Keratinocyte (primary cell): ENCODE results near the gene CLDN3.

Experiments used
- CTCF ChIP-seq, 3 experiments: IDR thresholded peaks in 1 of 3; conservative IDR thresholded peaks in 1 of 3; optimal IDR thresholded peaks in 1 of 3; 2 replicates in 2 of 3; 3 replicates in 1 of 3; pipeline versions ENCODE3 to v1.5.1; 2011; ENCODE audit warnings: low read length in 3 of 3, mild to moderate bottlenecking in 3 of 3, moderate library complexity in 2 of 3, control low read depth in 1 of 3, inconsistent platforms in 1 of 3; ENCODE audit not compliant: insufficient read depth in 2 of 3; ENCODE audit errors: extremely low read depth in 1 of 3
- EZH2 ChIP-seq: IDR thresholded peaks from one replicate; pipeline ENCODE4 v1.6.1; 2012; ENCODE audit warnings: inconsistent platforms, mild to moderate bottlenecking, low read length, moderate library complexity

DNA sequence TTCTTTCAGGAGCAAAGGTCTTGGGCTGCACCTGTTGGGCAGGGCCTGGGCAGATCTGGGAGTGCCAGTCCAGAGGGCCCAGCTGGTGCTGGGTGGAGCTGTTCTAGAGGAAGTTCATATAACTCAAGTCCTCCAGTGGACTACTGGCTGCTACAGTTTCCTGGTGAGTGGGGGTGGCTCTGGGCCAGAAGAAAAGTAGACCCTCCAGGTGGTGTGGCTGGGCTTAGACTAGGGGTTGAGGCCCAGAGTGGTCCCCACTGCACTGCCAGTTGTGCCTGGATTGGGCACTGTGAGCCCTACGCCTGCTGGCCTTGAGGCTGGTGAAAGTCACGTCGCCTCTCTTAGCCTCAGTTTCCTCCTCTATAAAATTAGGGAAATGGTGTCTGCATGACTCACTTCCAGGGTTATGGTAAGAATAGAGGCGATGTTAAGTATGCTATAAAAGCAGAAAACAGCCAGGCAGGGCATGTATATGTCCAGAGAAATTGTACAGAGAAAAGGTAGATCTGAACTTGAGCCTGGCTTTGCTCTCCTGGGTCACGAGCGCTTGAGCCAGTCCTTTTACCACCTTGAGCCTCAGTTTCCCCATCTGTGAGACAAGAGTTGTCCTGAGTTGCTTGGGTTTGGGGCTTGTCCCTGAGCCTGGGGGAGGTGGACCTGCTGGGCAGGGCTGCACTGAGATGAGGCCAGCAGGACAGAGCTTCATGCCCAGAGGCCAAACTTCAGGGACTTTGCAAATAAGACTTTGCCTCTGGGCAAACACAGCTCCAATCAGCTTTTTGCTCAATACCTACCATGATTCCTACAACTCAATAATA lies 3.8 kb upstream of the CLDN3 start:
- no peak for TF ChIP-seq CTCF (optimal IDR thresholded peaks at IDR 0.05 in 1 of 3, IDR thresholded peaks at IDR 0.05 in 1 of 3, conservative IDR thresholded peaks at IDR 0.05 in 1 of 3; ENCODE audit: extremely low read depth in 1 of 3, insufficient read depth in 2 of 3, low read length in 3 of 3)
- TF ChIP-seq EZH2 = no peak
